Measurements from ENCODE around the gene ST3GAL4.
"Not testable (repeated sequence)": the region's sequence is repeated elsewhere in the genome, so short reads cannot be mapped to it uniquely, and the experiment has no call there.

Gene ST3GAL4

DNA sequence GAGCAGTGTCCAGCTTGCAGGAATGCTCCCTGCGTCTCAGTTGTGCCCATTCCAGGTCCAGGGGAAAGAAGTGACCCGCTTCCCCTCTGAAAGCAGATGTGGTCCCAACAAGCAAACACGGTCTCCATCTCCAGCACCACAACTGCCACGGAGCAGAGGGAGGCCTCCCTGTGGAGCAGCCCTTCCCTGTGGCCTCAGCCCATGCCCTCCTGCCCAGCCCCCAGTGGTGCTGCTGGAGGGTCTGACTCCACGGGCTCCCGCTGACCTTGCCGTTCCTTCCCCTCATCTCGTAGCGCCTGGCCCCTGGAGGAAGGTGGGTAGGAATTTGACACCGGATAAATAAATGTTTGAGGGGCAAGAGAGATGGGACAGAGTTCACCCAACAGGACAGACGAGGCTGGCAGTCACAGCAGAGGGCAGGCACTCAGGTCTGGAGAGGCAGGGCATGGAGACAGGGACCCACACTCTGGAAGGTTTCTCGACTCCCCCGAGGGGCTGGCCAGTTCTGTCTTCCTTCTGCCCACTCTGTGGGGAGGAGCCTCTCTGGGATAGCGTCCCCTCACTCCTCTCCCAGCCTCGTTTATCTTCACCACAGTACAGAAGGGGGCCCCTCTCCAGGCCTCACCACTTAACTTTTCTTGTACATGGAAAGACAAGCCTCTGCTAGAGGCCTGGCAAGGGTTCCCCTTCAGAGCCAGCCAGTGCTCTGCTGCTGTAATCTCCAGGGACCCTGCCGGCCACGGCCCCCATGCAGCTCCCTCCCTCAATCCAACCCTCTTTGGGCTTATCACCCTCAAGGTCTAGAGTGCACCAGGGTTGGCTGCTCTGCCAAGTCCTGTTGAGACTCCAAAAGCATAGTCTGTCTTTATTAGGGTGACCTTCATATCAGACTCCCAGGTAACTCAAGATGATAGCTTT is 7.5 kb upstream of the ST3GAL4 start:
- peak; percentile 19 for DNase-seq

- peak; percentile 76 for DNase-seq
These were observed 6.5 kb upstream of the ST3GAL4 start for GRCh38 chr11:126348806-126349582.

DNA sequence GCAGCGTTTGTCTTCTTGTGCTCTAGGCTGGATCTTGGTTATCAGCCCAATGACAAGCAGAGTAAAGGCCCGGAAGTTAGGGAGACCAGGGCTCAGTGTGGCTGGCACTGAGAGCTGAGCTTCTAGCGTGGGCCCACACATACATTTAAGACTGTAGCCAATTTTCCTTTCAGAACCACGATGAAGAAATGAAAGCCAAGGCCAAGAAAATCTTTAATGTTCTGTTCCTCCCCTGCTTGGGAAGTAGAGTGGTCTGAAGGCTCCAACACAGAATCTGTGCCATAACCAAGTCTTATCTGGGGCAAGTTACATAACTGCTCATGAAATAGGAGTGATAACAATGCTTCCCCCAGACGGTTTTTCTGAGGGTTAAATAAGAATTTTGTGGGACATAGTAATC is 4.7 kb upstream of the ST3GAL4 start:
- DNase-seq = no peak

- DNase-seq = no peak
These were observed 3.3 kb upstream of the ST3GAL4 start for GRCh38 chr11:126352163-126352562.

DNA sequence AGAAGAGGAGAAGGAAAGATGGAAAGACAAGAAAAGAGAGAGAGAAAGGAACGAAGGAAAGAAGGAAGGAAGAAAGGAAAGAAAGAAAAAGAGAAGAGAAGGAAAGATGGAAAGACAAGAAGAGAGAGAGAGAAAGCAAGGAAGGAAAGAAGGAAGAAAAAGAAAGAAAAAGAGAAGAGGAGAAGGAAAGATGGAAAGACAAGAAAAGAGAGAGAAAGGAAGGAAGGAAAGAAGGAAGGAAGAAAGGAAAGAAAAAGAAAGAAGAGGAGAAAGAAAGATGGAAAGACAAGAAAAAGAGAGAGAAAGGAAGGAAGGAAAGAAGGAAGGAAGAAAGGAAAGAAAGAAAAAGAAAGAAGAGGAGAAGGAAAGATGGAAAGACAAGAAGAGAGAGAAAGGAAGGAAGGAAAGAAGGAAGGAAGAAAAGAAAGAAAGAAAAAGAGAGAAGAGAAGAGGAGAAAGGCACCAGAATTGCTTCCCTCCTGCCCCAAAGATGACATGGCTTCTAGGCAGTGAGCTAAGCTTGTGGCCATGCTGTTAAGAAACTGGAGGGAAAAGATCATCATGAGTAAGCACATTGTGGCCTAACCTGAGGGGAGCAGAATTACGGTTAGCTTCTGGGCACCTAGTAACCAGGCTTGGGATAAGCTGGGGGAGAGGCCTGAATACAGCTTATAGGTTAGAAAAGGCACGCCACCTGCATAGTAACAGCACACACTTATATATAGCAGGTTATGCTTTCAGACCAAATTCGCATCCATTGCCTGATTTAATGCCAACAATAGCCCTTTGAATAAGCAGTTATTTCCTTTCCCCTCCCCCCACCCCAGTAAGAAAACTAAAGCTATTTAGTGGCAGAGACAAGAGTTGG is 2.3 kb upstream of the ST3GAL4 start:
- DNase-seq = peak; percentile 6

GRCh38 chr11:126354631-126355323 is 709 bp upstream of the ST3GAL4 start:
- no peak for DNase-seq

GRCh38 chr11:126355926-126356897 is 726 bp downstream of the ST3GAL4 start:
- DNase-seq = no peak

- no peak for DNase-seq
These were observed 1.8 kb downstream of the ST3GAL4 start for GRCh38 chr11:126357055-126357962.

DNA sequence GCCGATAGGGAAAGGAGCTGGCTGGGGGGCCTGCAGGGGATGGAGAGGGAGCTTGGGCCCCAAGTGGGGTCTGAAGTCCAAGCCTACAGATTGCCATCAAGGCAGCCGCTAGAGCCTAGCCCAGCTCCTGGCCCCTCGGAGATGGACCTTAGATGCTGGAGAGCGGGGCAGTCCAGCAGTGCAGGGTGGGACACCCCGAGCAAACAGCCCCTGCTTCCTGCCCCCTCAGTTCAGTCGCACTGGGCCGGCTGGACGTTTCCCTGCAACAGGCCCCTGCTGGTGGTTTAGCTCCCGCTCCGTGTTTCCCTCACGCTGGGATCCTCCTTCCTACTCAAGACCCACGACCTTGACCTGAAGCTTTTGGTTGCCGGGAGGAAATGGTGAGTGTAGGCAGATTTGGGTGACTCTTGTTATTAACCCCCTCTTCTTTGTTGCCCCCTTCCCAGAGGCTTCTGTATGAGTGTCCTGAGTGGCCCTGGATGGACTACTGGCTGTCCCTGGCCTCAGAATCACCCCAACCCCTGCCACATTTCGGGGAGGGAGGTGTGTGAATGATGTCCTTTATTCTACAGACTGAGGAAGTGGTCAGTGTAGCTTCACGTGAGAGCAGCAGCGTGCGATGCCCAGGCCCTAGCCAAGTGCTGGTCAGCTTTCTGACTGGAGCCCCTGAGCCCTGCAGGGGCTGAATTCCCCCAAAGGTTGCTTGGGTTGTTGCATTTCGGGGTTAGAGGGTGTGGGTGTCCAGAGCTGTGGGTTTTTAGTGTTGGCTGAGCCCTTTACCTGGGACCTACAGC is 2.7 kb downstream of the ST3GAL4 start:
- no peak for DNase-seq

- no peak for DNase-seq
These were observed 3.3 kb downstream of the ST3GAL4 start for GRCh38 chr11:126358763-126359160.

- peak; percentile 90 for DNase-seq
These were observed 4.1 kb downstream of the ST3GAL4 start for GRCh38 chr11:126359431-126360048.

DNA sequence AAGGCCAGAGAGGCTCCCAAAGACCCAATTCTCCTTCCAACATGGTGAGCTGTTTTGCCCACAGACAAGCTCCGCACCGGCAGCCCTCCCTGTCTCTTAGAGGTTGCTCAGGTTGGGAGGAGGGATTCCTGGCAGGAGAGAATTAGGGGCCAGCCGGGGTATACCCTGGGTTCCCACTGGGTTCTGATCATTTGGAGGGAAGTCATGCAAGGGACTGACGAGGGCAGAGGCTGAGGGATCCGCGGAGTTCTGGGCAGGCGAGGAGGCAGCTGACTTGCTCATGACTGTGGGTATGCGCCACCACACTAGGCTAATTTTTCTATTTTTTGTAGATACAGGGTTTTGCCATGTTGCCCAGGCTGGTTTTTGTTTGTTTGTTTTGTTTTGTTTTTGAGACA is 4.6 kb downstream of the ST3GAL4 start:
- DNase-seq = no peak

- DNase-seq = no peak
These were observed 5.9 kb downstream of the ST3GAL4 start for GRCh38 chr11:126361400-126361799.

GRCh38 chr11:126362879-126363655 is 7.6 kb downstream of the ST3GAL4 start:
- DNase-seq = no peak

GRCh38 chr11:126363706-126364248 is 8.3 kb downstream of the ST3GAL4 start:
- no peak for DNase-seq

GRCh38 chr11:126364735-126365134 is 9.2 kb downstream of the ST3GAL4 start:
- not testable (repeated sequence) for DNase-seq

DNA sequence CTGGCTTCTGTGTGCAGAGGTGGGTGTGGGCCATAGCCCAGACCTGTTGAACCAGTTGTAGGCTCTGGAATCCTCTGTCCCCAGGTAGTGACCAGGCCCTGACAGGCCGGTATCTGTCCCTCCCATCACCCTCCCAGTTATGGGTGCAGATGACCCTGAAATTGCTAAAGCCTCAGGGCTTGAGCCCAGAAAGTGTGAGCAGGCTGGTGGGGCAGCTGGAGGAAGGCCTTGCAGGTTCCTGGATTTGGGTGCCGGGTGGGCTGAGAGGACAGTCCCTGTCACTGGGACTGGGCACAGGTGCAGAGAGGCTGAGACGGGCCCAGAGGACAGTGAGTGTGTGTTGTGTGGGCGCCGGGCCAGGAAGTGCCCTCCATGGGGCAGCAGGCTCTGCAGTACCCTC is 10.0 kb downstream of the ST3GAL4 start:
- DNase-seq = not testable (repeated sequence)
